Muscle layer of duodenum (tissue), 2 donors: ENCODE results near the gene NTSR2.
"Not testable (repeated sequence)": the region's sequence is repeated elsewhere in the genome, so short reads cannot be mapped to it uniquely, and the experiment has no call there.

Source experiments
- H3K27ac ChIP-seq: one replicate; pipeline ENCODE4 v1.7.0; 2013; ENCODE audit warnings: mild to moderate bottlenecking, low read length
- H3K27me3 ChIP-seq: one replicate; pipeline ENCODE4 v1.7.0; 2013; ENCODE audit warnings: low read depth, mild to moderate bottlenecking, control low read depth, low read length
- H3K36me3 ChIP-seq, 2 donors: one replicate each; pipeline ENCODE4 v1.7.0; 2013; ENCODE audit warnings: low read length in 2 of 2, control low read depth in 1 of 2, mild to moderate bottlenecking in 1 of 2; ENCODE audit not compliant: insufficient read depth in 2 of 2, control insufficient read depth in 1 of 2
- H3K4me1 ChIP-seq, 2 donors: one replicate each; pipeline ENCODE4 v1.7.0; 2013; ENCODE audit warnings: low read length in 2 of 2, mild to moderate bottlenecking in 2 of 2, control low read depth in 1 of 2, moderate library complexity in 1 of 2; ENCODE audit not compliant: insufficient read depth in 2 of 2, control insufficient read depth in 1 of 2
- H3K4me3 ChIP-seq, 2 donors: one replicate each; pipeline ENCODE4 v1.7.0; 2013; ENCODE audit warnings: low read length in 2 of 2, low read depth in 1 of 2, mild to moderate bottlenecking in 1 of 2
- H3K9me3 ChIP-seq, 2 donors: one replicate each; pipeline ENCODE4 v1.7.0; 2013; ENCODE audit warnings: low read length in 2 of 2, control low read depth in 1 of 2, mild to moderate bottlenecking in 1 of 2; ENCODE audit not compliant: control insufficient read depth in 1 of 2
- donor health status: healthy.

Gene NTSR2

DNA sequence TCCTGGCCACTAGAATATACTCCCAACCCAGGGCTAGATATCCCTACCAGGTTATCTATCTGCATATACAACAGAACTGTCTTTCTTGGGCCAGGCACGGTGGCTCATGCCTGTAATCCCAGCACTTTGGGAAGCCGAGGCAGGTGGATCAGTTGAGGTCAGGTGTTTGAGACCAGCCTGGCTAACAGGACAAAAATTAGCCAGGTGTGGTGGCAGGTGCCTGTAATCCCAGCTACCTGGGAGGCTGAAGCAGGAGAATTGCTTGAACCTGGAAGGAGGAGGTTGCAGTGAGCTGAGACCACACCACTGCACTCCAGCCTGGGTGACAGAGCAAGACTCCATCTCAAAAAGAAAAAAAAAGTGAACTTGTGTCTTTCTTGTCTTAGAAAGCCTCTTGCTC is 9.6 kb downstream of the NTSR2 start:
- H3K4me1 ChIP-seq, H3K9me3 ChIP-seq, H3K27me3 ChIP-seq, H3K4me3 ChIP-seq, H3K27ac ChIP-seq, H3K36me3 ChIP-seq: not testable (repeated sequence)

DNA sequence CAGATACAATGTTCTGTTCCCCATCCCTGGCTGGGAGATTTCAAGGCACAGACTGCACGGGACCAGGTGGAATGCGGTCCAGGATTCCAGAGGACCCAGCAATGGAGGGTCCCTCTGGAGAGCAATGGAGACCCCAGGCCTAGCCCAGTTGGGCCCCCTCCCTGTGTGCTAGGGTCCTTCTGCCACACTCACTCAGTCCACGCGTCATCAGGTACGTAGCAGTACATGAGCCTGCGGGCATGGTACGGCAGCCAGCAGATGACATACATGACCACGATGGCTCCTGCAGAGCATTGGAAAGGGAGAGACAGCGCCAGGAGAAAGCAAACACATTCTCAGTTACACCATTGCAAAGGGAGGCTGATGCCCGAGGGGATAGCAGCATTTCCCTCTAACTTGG is 10.1 kb downstream of the NTSR2 start:
- Histone ChIP-seq H3K4me3 (no peak overlapping the region), H3K27me3 (no peaks in the 10 kb centered on the region), H3K4me1 (no peaks in the 10 kb centered on the region), H3K36me3 (no peaks in the 10 kb centered on the region), H3K27ac (no peak overlapping the region), H3K9me3 (no peaks in the 10 kb centered on the region)

DNA sequence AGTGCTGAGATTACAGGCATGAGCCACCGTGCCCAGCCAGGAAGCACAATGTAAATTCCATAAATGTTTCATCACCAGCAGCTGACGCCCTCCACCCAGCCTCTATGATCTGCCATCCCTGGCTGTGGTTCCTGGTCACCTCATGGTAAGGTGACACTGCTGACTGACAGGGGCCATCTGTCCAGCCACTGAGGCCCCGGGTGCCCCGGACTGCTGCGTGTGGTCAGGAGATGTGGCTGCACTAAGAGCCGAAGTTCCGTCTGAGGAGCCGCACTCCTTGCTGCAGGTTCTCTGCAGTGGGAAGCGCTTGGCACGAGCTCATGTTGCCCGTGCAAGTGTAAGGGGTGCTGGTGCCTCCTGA is 10.9 kb downstream of the NTSR2 start:
- no peaks in the 10 kb centered on the region for H3K27me3 ChIP-seq
- H3K9me3 ChIP-seq: no peaks in the 10 kb centered on the region
- no peaks in the 10 kb centered on the region for H3K36me3 ChIP-seq
- H3K4me1 ChIP-seq: no peaks in the 10 kb centered on the region
- H3K4me3 ChIP-seq: no peak overlapping the region
- H3K27ac ChIP-seq: no peak overlapping the region

DNA sequence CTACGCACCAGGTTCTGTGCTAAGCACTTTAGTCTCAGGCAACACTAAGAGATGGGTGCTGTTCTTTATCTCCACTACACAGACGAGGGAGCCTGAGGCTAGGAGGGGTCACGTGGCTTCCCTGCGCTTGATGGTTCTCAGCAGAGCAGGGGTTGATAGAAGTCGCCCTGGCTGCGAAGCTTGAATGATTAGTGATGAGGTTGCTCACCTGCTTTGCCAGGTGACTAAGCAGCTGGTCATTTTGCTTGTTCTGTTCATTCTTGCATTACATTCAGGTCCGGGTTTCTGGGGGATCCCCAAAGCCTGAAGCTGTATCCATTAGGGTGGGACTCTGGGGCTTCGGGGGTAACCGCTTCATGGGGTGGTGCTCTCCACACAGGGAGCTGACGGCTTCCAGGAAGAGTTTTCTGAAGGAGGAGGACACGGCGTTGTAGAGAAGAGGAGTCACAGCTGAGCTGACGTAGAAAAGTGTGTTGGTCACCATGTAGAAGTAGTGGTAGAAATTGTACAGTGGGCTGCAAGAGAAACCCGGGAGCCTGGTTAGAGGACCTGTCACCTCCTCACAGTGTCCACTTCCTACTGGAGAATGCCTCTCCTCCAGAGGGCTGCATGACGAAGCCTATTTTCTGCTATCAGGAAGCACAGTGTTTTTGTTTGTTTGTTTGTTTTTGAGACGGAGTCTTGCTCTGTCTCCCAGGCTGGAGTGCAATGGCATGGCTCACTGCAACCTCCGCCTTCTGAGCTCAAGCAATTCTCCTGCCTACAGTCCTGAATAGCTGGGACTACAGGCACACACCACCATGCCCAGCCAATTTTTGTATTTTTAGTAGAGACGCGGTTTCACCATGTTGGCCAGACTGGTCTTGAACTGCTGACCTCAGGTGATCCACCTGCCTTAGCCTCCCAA is 11.5 kb downstream of the NTSR2 start:
- H3K4me3 ChIP-seq: no peak overlapping the region
- H3K27me3 ChIP-seq: no peaks in the 10 kb centered on the region
- H3K4me1 ChIP-seq: no peaks in the 10 kb centered on the region
- no peaks in the 10 kb centered on the region for H3K36me3 ChIP-seq
- no peak overlapping the region for H3K27ac ChIP-seq
- no peaks in the 10 kb centered on the region for H3K9me3 ChIP-seq

DNA sequence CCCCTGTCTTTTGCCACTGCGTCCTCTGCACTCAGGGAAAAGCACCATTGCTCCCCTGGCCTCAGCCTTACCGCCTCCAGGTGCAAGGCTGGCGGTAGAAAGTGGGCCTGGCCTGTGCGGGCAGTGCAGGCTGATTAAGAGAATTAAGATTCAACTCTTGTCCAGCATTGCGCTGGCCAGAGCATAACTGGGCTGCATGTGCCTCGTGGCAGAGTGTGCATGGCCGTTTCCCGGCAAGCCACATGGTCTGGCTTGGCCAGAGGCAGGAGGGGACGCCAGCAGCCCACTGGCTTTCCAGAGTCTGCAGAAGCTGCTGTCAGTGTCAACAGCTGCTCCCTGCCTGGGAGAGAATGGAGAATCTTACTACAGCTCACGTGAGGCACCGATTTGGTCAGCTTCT is 12.3 kb downstream of the NTSR2 start:
- Histone ChIP-seq H3K9me3 (no peaks in the 10 kb centered on the region), H3K4me3 (no peak overlapping the region), H3K36me3 (no peaks in the 10 kb centered on the region), H3K4me1 (no peaks in the 10 kb centered on the region), H3K27ac (no peak overlapping the region), H3K27me3 (no peaks in the 10 kb centered on the region)

DNA sequence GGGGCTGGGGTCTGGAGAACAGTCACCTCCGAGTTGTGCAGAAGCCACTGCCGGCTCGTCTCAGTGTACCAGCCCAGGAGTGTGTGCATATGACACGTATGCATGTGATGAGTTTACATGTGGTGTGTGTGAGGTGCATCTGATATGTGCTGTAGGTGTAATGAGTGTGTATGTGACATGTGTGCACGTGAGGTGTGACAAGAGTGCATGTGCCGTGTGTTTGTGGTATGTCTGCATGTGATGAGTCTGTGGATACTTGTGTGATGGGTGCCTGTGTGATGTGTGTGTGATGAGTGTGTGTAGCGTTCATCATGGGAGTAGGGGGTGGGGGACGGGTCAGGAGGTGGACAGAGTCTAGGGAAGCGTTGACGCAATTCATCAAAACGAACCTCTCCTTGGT is 12.8 kb downstream of the NTSR2 start:
- no peaks in the 10 kb centered on the region for H3K9me3 ChIP-seq
- H3K27ac ChIP-seq: no peak overlapping the region
- no peaks in the 10 kb centered on the region for H3K27me3 ChIP-seq

DNA sequence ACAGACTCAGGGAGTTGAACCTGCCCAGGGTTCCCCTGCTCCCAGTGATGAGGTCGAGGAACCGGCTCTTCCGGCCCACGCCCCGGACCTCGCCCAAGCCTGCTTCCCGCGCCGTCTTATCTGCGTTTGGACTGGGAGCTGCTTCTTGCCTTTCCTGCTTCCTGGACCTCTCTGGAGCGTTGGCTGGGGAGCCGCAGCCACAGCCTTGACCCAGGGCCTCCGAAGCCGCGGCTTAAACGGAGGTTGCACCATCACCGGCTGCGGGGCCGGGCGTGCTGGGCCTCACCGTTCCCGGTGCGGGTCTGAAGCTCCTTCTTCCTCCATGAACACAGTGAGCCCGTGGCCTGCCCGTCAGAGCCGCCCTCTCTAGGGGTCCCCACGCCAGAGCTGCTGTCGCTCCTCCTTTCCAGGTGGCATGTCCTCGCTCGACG is 13.3 kb downstream of the NTSR2 start:
- Histone ChIP-seq H3K4me3 (no peak overlapping the region), H3K27ac (no peak overlapping the region), H3K9me3 (no peaks in the 10 kb centered on the region), H3K4me1 (no peaks in the 10 kb centered on the region), H3K36me3 (no peaks in the 10 kb centered on the region), H3K27me3 (no peaks in the 10 kb centered on the region)

More for the DNA sequence above, 12.8 kb downstream of the NTSR2 start:
- Histone ChIP-seq H3K36me3 (no peaks in the 10 kb centered on the region), H3K4me1 (no peaks in the 10 kb centered on the region), H3K4me3 (no peak overlapping the region)

DNA sequence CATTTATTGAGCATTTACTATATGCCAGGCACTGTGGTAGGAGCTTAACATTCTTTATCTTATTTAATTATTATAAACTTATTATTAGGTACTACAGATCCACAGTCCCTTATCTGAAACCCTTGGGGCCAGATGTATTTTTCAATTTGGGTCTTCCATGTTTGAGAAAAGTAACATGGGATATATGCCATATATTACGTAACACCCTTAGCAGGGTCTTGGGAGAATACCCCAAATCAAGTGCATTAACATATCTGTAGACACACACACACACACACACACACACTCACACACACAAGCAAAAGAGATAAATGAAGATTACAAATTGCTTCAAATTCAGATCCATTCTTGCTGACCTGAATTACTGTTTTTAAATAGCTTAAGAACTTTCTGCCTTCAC is 13.7 kb downstream of the NTSR2 start:
- Histone ChIP-seq H3K36me3 (no peaks in the 10 kb centered on the region), H3K27me3 (no peaks in the 10 kb centered on the region), H3K4me1 (no peaks in the 10 kb centered on the region), H3K27ac (no peak overlapping the region), H3K9me3 (no peaks in the 10 kb centered on the region), H3K4me3 (no peak overlapping the region)

DNA sequence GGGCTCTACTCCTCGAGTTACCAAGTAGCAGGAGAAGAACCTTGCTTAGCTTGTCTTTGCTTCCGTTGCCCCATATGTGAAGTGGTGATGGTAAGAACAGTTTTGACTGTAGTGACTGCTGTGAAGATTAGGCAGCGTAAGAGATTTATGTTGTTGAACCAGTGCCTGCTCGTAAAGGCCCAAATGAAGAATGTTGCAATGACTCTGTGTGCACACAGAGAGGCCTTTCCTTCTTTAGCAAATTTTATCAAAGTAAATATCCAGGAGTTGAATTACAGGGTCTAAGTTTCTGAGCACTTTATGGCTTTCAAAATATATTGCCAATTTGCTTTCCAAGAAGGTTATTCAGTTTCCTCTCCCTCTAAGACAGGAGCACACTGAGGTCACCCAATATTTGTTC is 14.5 kb downstream of the NTSR2 start:
- no peaks in the 10 kb centered on the region for H3K36me3 ChIP-seq
- H3K27ac ChIP-seq: no peak overlapping the region
- no peaks in the 10 kb centered on the region for H3K9me3 ChIP-seq
- H3K4me3 ChIP-seq: no peak overlapping the region
- no peaks in the 10 kb centered on the region for H3K27me3 ChIP-seq
- no peaks in the 10 kb centered on the region for H3K4me1 ChIP-seq

DNA sequence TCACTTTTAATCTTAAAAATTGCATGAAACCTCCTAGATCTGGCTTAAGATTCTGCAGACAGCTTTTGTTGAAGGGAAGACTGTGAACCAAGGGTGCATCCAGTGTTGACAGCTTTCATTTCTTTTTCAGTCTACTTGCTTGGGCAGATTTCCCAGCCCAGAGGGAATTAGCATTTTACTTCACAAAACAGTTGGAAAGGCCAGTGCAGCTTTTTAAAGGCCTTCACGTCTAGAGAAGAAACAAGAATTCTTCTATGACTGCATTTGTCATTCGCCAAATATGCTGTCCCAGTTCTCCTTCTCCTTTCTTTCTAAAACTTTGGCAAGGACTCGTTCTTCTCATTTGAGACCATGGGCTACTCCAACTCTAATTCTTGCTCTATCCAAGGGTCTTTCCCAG is 17.4 kb downstream of the NTSR2 start:
- Histone ChIP-seq H3K36me3 (no peaks in the 10 kb centered on the region), H3K27me3 (no peaks in the 10 kb centered on the region), H3K4me1 (no peaks in the 10 kb centered on the region), H3K9me3 (no peaks in the 10 kb centered on the region), H3K4me3 (no peak overlapping the region), H3K27ac (no peak overlapping the region)

DNA sequence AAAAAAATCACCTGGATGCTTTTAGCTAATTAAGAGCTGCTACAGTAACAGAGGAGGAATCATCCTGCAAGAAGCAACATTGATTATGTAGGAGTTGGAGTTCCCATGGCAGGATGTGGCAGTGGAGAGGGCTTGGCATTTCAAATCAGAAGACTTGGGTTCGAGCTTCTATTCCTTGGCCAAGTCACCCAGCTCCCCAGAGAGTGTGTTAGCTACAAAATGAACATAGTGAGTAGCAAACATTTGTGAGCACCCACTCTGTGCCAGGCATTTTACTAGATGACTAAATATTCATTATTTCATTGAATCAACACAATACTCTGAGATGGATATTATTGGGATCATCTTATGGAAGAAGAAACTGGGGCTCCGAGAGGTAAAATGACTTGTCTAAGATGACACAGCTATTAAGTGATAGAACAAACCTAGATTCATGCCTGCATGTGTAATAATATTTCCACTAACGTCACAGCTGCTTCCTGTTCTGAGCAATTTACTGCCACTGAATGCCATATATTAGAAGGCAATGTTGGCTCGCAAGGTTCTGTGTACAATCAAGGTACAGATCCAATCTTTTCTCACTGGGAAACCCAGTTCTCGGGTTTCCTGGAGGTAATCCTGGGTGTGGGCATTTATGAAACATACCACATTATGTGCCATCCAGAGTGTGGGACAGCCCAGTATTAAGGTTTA is 18.0 kb downstream of the NTSR2 start:
- no peaks in the 10 kb centered on the region for H3K36me3 ChIP-seq
- no peak overlapping the region for H3K27ac ChIP-seq
- no peaks in the 10 kb centered on the region for H3K9me3 ChIP-seq

More for the DNA sequence above, 18.0 kb downstream of the NTSR2 start:
- Histone ChIP-seq H3K4me3 (no peak overlapping the region), H3K27me3 (no peaks in the 10 kb centered on the region), H3K4me1 (no peaks in the 10 kb centered on the region)
